ENCODE results near the gene ANO2. TPM values are rescaled to one million over a fixed set of nuclear protein-coding genes. Genes with fewer than 3 reads are reported as not detected.
A peak's percentile ranks its signal among the peaks of the same experiment; 100 is the strongest.

The ANO2 gene
- total RNA-seq, 2 experiments from 2014 or later: not detected

DNA sequence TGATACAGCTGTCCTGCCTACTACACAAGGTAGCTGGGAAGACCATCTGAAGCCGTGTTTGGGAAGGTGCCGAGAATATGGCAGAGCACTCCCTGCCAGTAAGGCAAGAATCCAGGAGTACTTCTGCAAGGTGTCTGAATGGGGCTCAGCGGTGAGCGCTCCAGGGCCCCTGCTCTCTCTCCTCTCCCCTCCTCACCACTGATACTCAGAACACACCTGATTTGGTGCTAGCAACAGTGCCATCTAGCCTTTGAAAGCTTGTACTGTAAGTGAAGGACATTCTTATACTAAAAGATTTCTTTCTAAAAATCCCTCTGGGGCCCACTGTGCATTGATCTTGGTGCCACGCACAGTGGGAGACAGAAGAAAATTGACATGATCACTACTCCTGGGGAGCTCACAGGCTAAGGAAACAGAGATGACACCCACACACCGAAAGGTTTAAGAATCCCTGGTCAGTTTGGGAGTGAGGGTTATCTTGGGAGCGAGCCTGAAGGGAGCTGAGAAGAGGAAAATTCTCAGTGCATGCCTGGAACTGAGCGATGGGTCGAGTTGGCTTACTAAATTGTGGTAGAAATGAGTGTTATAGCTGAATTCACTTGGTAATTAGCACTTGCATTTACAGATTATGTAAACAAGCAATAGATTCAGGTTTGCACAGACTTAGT, 296.2 kb downstream of the ANO2 start:
- ChIA-PET POLR2A (interaction anchor here (0.6 kb wide), 1 partner anchor 458 kb away, joined by 3 read pairs; no protein-coding TSS in a partner anchor), CTCF (interaction anchor here (1.2 kb wide), 1 partner anchor 21 kb away, joined by 3 read pairs; no protein-coding TSS in a partner anchor)
- no peak overlapping the region for H3K4me3 Mint-ChIP-seq
- no peaks in the 10 kb centered on the region for H3K4me1 Mint-ChIP-seq (ENCODE audit: low read depth)
- no peak overlapping the region for H3K27ac Mint-ChIP-seq
- TF ChIP-seq, protein P1, sequence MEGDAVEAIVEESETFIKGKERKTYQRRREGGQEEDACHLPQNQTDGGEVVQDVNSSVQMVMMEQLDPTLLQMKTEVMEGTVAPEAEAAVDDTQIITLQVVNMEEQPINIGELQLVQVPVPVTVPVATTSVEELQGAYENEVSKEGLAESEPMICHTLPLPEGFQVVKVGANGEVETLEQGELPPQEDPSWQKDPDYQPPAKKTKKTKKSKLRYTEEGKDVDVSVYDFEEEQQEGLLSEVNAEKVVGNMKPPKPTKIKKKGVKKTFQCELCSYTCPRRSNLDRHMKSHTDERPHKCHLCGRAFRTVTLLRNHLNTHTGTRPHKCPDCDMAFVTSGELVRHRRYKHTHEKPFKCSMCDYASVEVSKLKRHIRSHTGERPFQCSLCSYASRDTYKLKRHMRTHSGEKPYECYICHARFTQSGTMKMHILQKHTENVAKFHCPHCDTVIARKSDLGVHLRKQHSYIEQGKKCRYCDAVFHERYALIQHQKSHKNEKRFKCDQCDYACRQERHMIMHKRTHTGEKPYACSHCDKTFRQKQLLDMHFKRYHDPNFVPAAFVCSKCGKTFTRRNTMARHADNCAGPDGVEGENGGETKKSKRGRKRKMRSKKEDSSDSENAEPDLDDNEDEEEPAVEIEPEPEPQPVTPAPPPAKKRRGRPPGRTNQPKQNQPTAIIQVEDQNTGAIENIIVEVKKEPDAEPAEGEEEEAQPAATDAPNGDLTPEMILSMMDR (IDR thresholded peaks at IDR 0.05): peak; percentile 15
- peaks cover 8% of the 10 kb centered on the region for H3K27me3 Mint-ChIP-seq
- no peaks in the 10 kb centered on the region for H3K36me3 Mint-ChIP-seq (ENCODE audit: low read depth)
- intact Hi-C loops (cut with micrococcal nuclease): no loop called here
- ATAC-seq: no peak
- DNase-seq: peak; percentile 5
- H3K9me3 Mint-ChIP-seq: no peaks in the 10 kb centered on the region

DNA sequence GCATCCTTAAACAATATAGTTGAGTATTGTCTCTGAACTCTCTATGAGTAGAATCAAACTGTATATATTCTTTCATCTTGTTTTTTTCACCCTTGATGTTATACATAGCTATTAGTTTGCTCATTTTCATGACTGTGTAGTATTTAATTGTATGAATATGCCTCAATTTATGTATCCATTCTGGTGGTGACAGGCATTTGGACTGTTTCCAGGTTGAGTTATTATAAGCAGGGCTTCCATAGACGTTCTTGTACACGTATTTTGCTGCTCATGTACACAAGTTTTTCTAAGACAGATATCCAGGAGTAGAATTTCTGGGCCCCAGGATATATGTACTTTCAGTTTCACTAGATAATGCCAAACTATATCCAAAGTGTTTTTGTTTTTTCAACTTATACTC, 301.8 kb downstream of the ANO2 start:
- Mint-ChIP-seq H3K36me3 (ENCODE audit: low read depth) (no peaks in the 10 kb centered on the region), H3K9me3 (no peaks in the 10 kb centered on the region), H3K27me3 (peaks cover 8% of the 10 kb centered on the region), H3K27ac (no peak overlapping the region), H3K4me1 (ENCODE audit: low read depth) (no peaks in the 10 kb centered on the region), H3K4me3 (no peak overlapping the region)
- intact Hi-C loops (cut with micrococcal nuclease): no loop called here
- POLR2A ChIA-PET: no interaction called here
- ATAC-seq (no peak), DNase-seq (no peak)
- TF ChIP-seq, protein P1 (IDR thresholded peaks at IDR 0.05): no peak
- CTCF ChIA-PET: no interaction called here

DNA sequence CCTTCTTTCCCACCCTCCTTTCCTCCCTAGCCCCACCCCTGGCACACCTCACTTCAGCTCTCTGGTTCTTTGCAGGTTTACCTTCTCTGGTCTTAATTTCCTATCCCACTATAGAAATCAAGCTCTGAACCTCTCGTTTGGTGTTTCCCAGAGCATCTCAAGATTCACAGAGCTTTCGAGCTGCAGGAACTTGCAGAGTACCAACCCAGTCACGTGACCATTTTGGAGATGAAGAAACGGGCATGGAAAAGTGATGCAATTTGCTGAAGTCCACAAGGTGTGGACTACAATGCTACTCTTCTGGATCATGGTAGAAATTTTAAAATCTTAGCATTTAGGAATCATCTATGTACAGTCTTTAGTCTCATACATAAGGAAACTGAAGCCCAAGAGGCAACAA, 307.4 kb downstream of the ANO2 start:
- Mint-ChIP-seq H3K9me3 (no peaks in the 10 kb centered on the region), H3K4me1 (ENCODE audit: low read depth) (no peaks in the 10 kb centered on the region), H3K27me3 (peaks cover 7% of the 10 kb centered on the region), H3K4me3 (no peak overlapping the region), H3K36me3 (ENCODE audit: low read depth) (no peaks in the 10 kb centered on the region), H3K27ac (no peak overlapping the region)
- intact Hi-C loops (cut with micrococcal nuclease): no loop called here
- DNase-seq: no peak
- ChIA-PET CTCF (no interaction called here), POLR2A (no interaction called here)
- no peak for ATAC-seq
- TF ChIP-seq, protein P1 (IDR thresholded peaks at IDR 0.05): no peak

DNA sequence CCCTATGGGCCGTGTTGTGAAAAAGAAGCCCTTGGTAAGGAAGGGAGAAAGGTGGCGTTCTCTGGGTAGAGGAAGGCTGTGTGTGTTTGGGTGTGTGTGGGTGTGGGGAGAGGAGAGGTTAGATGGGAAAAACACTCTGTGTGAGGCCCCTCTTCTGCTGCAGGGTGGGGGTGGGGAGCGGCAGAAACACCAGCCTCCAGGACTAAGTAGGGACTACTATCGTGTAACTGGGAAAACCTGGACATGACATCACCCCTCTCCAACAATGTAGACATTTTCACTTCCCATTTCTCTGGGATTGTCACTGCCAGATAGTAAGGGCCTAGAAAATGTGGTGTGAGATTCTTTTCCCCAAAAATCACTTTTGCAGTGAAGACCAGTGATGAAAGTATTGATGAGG, 308.2 kb downstream of the ANO2 start:
- DNase-seq (no peak), ATAC-seq (no peak)
- POLR2A ChIA-PET: no interaction called here
- CTCF ChIA-PET: no interaction called here
- no peak overlapping the region for H3K27ac Mint-ChIP-seq
- TF ChIP-seq, protein P1 (IDR thresholded peaks at IDR 0.05): no peak
- H3K4me1 Mint-ChIP-seq (ENCODE audit: low read depth): no peaks in the 10 kb centered on the region
- H3K9me3 Mint-ChIP-seq: no peaks in the 10 kb centered on the region
- H3K4me3 Mint-ChIP-seq: no peak overlapping the region
- H3K36me3 Mint-ChIP-seq (ENCODE audit: low read depth): no peaks in the 10 kb centered on the region
- peaks cover 7% of the 10 kb centered on the region for H3K27me3 Mint-ChIP-seq
- intact Hi-C loops (cut with micrococcal nuclease): no loop called here

DNA sequence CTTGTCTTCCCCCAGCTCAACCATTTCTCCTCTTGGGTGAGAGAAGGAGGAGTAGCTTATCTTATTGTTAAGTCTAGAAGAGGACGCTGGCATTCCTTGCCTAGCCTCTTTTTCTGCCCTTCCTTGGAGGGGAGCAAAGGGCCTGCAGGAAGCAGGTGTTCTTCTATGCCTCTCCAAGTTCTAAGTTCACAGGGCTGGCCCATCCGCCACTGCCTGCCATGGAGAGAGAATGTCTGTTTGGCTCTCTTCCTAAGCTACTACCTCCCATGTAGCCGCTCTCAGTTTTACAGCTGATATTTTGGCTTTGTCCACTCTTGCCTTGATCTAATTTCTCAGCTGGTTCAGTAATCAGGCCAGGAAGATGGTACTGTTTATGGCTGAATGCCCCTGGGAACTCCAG, 312.0 kb downstream of the ANO2 start:
- TF ChIP-seq, protein P1 (IDR thresholded peaks at IDR 0.05): no peak

More for the DNA sequence above, 312.0 kb downstream of the ANO2 start:
- DNase-seq: no peak
- intact Hi-C loops (cut with micrococcal nuclease): no loop called here
- H3K4me1 Mint-ChIP-seq (ENCODE audit: low read depth): no peaks in the 10 kb centered on the region
- no peaks in the 10 kb centered on the region for H3K36me3 Mint-ChIP-seq (ENCODE audit: low read depth)
- no peak for ATAC-seq
- peaks cover 6% of the 10 kb centered on the region for H3K27me3 Mint-ChIP-seq
- H3K4me3 Mint-ChIP-seq: no peak overlapping the region
- POLR2A ChIA-PET: no interaction called here
- H3K9me3 Mint-ChIP-seq: no peaks in the 10 kb centered on the region
- CTCF ChIA-PET: no interaction called here
- H3K27ac Mint-ChIP-seq: no peak overlapping the region

Data from activated CD8-positive, alpha-beta T cell treated with anti-CD3 and anti-CD28 coated beads for 36 hours (primary cell).